ENCODE data around the gene IL18. TPM values are rescaled to one million over a fixed set of nuclear protein-coding genes. Genes with fewer than 3 reads are reported as not detected.
A peak's percentile ranks its signal among the peaks of the same experiment; 100 is the strongest.

Gene IL18
- total RNA-seq, 6 experiments from 2014 or later, result 2.7 to 7.2 (median 4.4) TPM

DNA sequence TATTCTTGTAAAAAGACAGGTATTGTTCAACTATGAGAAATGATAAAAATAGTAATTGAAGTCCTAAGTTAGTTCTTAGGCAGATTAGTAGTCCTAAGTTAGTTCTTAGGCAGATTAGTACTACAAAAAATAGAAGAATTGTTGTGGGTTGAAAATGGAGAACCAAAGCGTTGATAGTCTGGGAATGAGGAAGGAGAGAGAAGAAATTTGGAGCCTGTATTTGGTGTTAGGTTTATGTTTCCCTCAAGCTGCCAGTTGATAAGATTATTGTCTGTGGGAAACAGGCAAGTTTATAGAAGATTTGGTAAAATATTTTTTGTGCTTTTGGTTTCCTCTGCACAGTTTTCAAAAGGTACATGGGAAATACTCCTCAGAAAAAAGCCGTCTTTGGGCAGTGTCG is 15.0 kb upstream of the IL18 start:
- ATAC-seq, result no peak
- Histone ChIP-seq H3K27ac (peak overlapping the region in 1 of 3 donors; percentile 3), H3K9me3 (no peaks in the 10 kb centered on the region), H3K4me3 (peak overlapping the region in 1 of 3 donors; percentile 60), H3K4me1 (no peaks in the 10 kb centered on the region), H3K27me3 (no peaks in the 10 kb centered on the region), H3K36me3 (peaks cover 0 to 9% (median 2%) of the 10 kb centered on the region in 4 donors)
- TF ChIP-seq POLR2A (IDR thresholded peaks at IDR 0.05), result no peak
- no peak for TF ChIP-seq CTCF (IDR thresholded peaks at IDR 0.05)
- 34% methylated on average over 3 of the region's 3 CpGs for WGBS (ENCODE audit: insufficient coverage, low coverage, low lambda C conversion rate, missing lambda C conversion rate)
- no peak for DNase-seq
- intact Hi-C loops (cut with DNase I), result no loop called here

- H3K4me3 ChIP-seq, result peak overlapping the region in 2 of 3 donors; percentile 53 to 60
- no peaks in the 10 kb centered on the region for H3K4me1 ChIP-seq
- peaks cover 0 to 9% (median 2%) of the 10 kb centered on the region in 4 donors for H3K36me3 ChIP-seq
- H3K27ac ChIP-seq, result peak overlapping the region in 2 of 3 donors; percentile 3 to 14
- 96% methylated on average over 1 of the region's 1 CpG for WGBS (ENCODE audit: insufficient coverage, low coverage, low lambda C conversion rate, missing lambda C conversion rate)
- intact Hi-C loops (cut with DNase I), result no loop called here
- ATAC-seq, result no peak
- TF ChIP-seq POLR2A (IDR thresholded peaks at IDR 0.05) (no peak), CTCF (IDR thresholded peaks at IDR 0.05) (no peak)
- H3K9me3 ChIP-seq, result no peaks in the 10 kb centered on the region
- no peak for DNase-seq
- H3K27me3 ChIP-seq, result no peaks in the 10 kb centered on the region
Observed at GRCh38 chr11:112178428-112178827, 14.5 kb upstream of the IL18 start.

DNA sequence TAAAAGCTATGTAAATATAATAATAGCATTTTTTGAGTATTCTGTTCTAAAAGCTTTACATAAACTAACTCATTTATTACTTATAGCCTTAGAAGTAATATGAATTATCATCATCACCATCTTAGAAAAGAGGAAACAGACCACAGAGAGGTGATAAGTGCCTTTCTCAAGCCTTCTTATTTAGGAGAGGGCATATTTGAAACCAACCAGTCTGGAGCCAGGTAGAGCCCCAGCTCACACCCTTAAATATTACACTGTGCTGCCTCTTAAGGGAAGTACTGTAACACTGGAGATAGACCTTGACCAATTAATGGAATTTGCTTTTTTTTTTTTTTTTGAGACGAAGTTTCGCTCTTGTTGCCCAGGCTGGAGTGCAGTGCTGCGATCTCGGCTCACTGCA is 13.7 kb upstream of the IL18 start:
- ATAC-seq (peak; percentile 7 to 52 (median 34)), DNase-seq (no peak)
- intact Hi-C loops (cut with DNase I), result no loop called here
- no peaks in the 10 kb centered on the region for H3K4me1 ChIP-seq
- peak overlapping the region; percentile 19 to 60 (median 53) for H3K4me3 ChIP-seq
- H3K36me3 ChIP-seq, result peaks cover 0 to 9% (median 2%) of the 10 kb centered on the region in 4 donors
- TF ChIP-seq POLR2A (IDR thresholded peaks at IDR 0.05) (no peak), CTCF (IDR thresholded peaks at IDR 0.05) (no peak)
- H3K27ac ChIP-seq, result peak overlapping the region; percentile 43 to 87 (median 83)
- 10% methylated on average over 4 of the region's 4 CpGs for WGBS (ENCODE audit: insufficient coverage, low coverage, low lambda C conversion rate, missing lambda C conversion rate)
- no peaks in the 10 kb centered on the region for H3K27me3 ChIP-seq
- H3K9me3 ChIP-seq, result no peaks in the 10 kb centered on the region

DNA sequence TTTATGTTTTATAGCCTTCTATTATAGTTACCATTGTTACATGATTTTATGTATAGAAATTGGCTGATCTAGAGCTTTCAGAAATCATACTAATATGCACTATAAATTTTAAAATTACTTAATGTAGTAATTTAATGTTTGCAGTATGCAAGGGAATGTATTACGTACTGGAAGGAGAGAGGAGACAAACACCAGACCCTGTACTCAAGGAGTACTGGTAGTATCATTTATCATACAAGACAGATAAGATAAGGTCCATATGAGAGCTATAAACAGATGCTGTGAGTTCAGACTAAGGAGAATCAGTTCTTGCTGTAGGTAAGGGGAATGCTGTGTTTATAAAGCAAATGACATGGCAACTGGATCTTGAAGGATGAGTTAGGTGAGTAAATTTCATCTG is 12.2 kb upstream of the IL18 start:
- TF ChIP-seq CTCF (IDR thresholded peaks at IDR 0.05) (no peak), POLR2A (IDR thresholded peaks at IDR 0.05) (no peak)
- Histone ChIP-seq H3K27ac (peak overlapping the region; percentile 51 to 87 (median 83)), H3K4me1 (no peaks in the 10 kb centered on the region), H3K27me3 (no peaks in the 10 kb centered on the region), H3K4me3 (peak overlapping the region; percentile 19 to 60 (median 53)), H3K9me3 (no peaks in the 10 kb centered on the region), H3K36me3 (peaks cover 0 to 9% (median 2%) of the 10 kb centered on the region in 4 donors)
- WGBS (ENCODE audit: insufficient coverage, low coverage, low lambda C conversion rate, missing lambda C conversion rate), result 45% methylated on average over 1 of the region's 1 CpG
- intact Hi-C loops (cut with DNase I), result no loop called here
- peak in 3 of 4 donors; percentile 9 to 28 (median 13) for ATAC-seq
- no peak for DNase-seq

DNA sequence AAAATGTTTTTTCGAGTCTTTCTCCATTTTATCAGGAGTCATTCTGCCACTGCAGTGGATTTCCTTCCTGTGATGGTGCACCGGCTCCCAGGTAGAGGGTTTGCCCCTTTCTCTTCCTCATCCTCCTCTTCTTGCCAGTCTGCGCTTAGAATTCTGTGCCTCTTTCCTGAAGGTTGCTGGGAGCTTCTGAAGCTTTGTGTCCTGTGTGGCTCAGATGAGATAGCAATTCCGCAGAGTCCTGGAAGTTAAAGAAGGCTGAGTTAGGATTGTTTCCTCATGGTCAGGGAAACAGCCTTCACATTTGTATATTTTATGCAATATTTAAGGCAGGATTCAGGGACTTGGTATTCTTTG is 11.7 kb upstream of the IL18 start:
- intact Hi-C loops (cut with DNase I), result no loop called here
- TF ChIP-seq POLR2A (IDR thresholded peaks at IDR 0.05), result no peak
- TF ChIP-seq CTCF (IDR thresholded peaks at IDR 0.05), result no peak
- WGBS (ENCODE audit: insufficient coverage, low coverage, low lambda C conversion rate, missing lambda C conversion rate), result 7% methylated on average over 4 of the region's 4 CpGs
- peak overlapping the region; percentile 51 to 87 (median 83) for H3K27ac ChIP-seq
- peak overlapping the region; percentile 19 to 60 (median 53) for H3K4me3 ChIP-seq
- H3K4me1 ChIP-seq, result no peaks in the 10 kb centered on the region
- ATAC-seq (peak; percentile 42 to 67 (median 58)), DNase-seq (no peak)
- H3K27me3 ChIP-seq, result no peaks in the 10 kb centered on the region
- peaks cover 0 to 9% (median 2%) of the 10 kb centered on the region in 4 donors for H3K36me3 ChIP-seq
- H3K9me3 ChIP-seq, result no peaks in the 10 kb centered on the region

Data from right lobe of liver (tissue), 6 donors.